ENCODE data around the gene S100A3. TPM values are rescaled to one million over a fixed set of nuclear protein-coding genes. Genes with fewer than 3 reads are reported as not detected.
A peak's percentile ranks its signal among the peaks of the same experiment; 100 is the strongest.

The S100A3 gene
- polyA plus RNA-seq, 1 donor (not counting 4 experiments of a cell fraction or from before 2014, with no cell fraction given), result 15.1 TPM

DNA sequence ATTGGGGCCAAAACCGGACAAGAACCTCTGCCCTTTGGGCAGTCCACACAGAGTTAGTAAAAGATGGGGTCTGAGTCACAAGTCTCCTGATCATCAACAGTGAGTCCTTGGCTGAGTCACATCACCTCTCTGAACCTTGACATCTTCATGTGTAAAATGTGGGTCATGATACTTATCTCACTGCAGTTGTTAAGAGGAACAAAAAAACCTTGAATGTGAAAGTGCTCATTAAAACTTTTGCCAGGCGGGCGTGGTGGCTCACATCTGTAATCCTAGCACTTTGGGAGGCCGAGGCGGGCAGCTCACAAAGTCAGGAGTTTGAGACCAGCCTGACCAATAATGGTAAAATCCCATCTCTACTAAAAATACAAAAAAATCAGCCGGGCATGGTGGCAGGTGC is 48.1 kb upstream of the S100A3 start:
- H3K9me1 ChIP-seq (ENCODE audit: control insufficient read depth, extremely low read depth, insufficient read depth, low read length), result no peaks in the 10 kb centered on the region
- peaks cover 0 to 8% of the 10 kb centered on the region in 2 experiments for H3K36me3 ChIP-seq (ENCODE audit: control insufficient read depth in 2 of 2, extremely low read depth in 1 of 2, insufficient read depth in 2 of 2, low read length in 2 of 2)
- FAIRE-seq (no peak), DNase-seq (ENCODE audit: low read depth, low spot score) (no peak)
- H4K20me1 ChIP-seq (ENCODE audit: control insufficient read depth, extremely low read depth, insufficient read depth, low read length), result no peaks in the 10 kb centered on the region
- no peaks in the 10 kb centered on the region for H3K79me2 ChIP-seq (ENCODE audit: control insufficient read depth, insufficient read depth, low read length)
- H3K9ac ChIP-seq (ENCODE audit: control insufficient read depth, extremely low read depth, insufficient read depth, low read length), result no peak overlapping the region
- no peak overlapping the region for H3K4me2 ChIP-seq (ENCODE audit: control insufficient read depth, extremely low read depth, insufficient read depth, low read depth, low read length)
- H2AFZ ChIP-seq (ENCODE audit: control insufficient read depth, low read length), result no peak overlapping the region
- dilution Hi-C loops (cut with MboI; ENCODE audit: extremely low pct_ligation_motif_present, low sequenced_read_pairs), result no loop called here
- H3K4me1 ChIP-seq (ENCODE audit: control insufficient read depth, extremely low read depth, insufficient read depth, low read length), result peaks cover 5% of the 10 kb centered on the region
- no peaks in the 10 kb centered on the region for H3K27me3 ChIP-seq (ENCODE audit: control insufficient read depth, extremely low read depth, insufficient read depth, low read length)
- no peaks in the 10 kb centered on the region for H3K9me3 ChIP-seq (ENCODE audit: control insufficient read depth, low read depth, low read length)
- H3K27ac ChIP-seq (ENCODE audit: control insufficient read depth, insufficient read depth, low read length), result peak overlapping the region; percentile 14
- H3K4me3 ChIP-seq (ENCODE audit: control insufficient read depth in 2 of 3, extremely low read depth in 1 of 3, insufficient read depth in 2 of 3, low read depth in 1 of 3, low read length in 3 of 3), result no peak overlapping the region
- no peak for TF ChIP-seq EZH2 (IDR thresholded peaks at IDR 0.05; ENCODE audit: low read length)
- TF ChIP-seq, protein P1, sequence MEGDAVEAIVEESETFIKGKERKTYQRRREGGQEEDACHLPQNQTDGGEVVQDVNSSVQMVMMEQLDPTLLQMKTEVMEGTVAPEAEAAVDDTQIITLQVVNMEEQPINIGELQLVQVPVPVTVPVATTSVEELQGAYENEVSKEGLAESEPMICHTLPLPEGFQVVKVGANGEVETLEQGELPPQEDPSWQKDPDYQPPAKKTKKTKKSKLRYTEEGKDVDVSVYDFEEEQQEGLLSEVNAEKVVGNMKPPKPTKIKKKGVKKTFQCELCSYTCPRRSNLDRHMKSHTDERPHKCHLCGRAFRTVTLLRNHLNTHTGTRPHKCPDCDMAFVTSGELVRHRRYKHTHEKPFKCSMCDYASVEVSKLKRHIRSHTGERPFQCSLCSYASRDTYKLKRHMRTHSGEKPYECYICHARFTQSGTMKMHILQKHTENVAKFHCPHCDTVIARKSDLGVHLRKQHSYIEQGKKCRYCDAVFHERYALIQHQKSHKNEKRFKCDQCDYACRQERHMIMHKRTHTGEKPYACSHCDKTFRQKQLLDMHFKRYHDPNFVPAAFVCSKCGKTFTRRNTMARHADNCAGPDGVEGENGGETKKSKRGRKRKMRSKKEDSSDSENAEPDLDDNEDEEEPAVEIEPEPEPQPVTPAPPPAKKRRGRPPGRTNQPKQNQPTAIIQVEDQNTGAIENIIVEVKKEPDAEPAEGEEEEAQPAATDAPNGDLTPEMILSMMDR (optimal IDR thresholded peaks at IDR 0.05 in 1 of 3, IDR thresholded peaks at IDR 0.05 in 1 of 3, conservative IDR thresholded peaks at IDR 0.05 in 1 of 3; ENCODE audit: extremely low read depth in 1 of 3, insufficient read depth in 2 of 3, low read length in 3 of 3), result no peak

DNA sequence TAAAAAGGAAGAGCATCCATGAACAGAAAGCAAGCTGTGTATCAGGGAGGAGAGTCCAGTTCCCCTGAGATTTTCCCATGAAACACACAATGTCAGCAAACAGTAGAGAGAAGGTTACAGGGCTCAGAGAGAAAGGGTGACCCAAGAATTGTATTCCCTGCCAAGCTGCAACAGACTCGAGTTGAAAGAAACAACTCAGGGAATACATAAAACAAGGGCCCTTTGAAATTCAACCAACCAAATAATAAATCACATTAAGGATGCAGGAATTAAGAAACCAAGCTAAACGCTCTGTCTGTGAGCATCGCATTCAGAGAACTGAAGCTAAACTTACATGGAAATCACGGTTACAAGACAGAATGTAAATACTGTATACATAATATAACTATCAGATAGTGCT is 43.7 kb upstream of the S100A3 start:
- H3K4me2 ChIP-seq (ENCODE audit: control insufficient read depth, extremely low read depth, insufficient read depth, low read depth, low read length), result no peak overlapping the region
- no peaks in the 10 kb centered on the region for H3K36me3 ChIP-seq (ENCODE audit: control insufficient read depth in 2 of 2, extremely low read depth in 1 of 2, insufficient read depth in 2 of 2, low read length in 2 of 2)
- H2AFZ ChIP-seq (ENCODE audit: control insufficient read depth, low read length), result no peak overlapping the region
- H3K79me2 ChIP-seq (ENCODE audit: control insufficient read depth, insufficient read depth, low read length), result no peaks in the 10 kb centered on the region
- H3K9me3 ChIP-seq (ENCODE audit: control insufficient read depth, low read depth, low read length), result no peaks in the 10 kb centered on the region
- no peaks in the 10 kb centered on the region for H3K27me3 ChIP-seq (ENCODE audit: control insufficient read depth, extremely low read depth, insufficient read depth, low read length)
- DNase-seq (ENCODE audit: low read depth, low spot score) (no peak), FAIRE-seq (no peak)
- no peak overlapping the region for H3K27ac ChIP-seq (ENCODE audit: control insufficient read depth, insufficient read depth, low read length)
- no peaks in the 10 kb centered on the region for H4K20me1 ChIP-seq (ENCODE audit: control insufficient read depth, extremely low read depth, insufficient read depth, low read length)
- H3K9ac ChIP-seq (ENCODE audit: control insufficient read depth, extremely low read depth, insufficient read depth, low read length), result no peak overlapping the region
- no peak for TF ChIP-seq EZH2 (IDR thresholded peaks at IDR 0.05; ENCODE audit: low read length)
- TF ChIP-seq, protein P1 (optimal IDR thresholded peaks at IDR 0.05 in 1 of 3, IDR thresholded peaks at IDR 0.05 in 1 of 3, conservative IDR thresholded peaks at IDR 0.05 in 1 of 3; ENCODE audit: extremely low read depth in 1 of 3, insufficient read depth in 2 of 3, low read length in 3 of 3), result no peak
- dilution Hi-C loops (cut with MboI; ENCODE audit: extremely low pct_ligation_motif_present, low sequenced_read_pairs), result no loop called here
- H3K4me3 ChIP-seq (ENCODE audit: control insufficient read depth in 2 of 3, extremely low read depth in 1 of 3, insufficient read depth in 2 of 3, low read depth in 1 of 3, low read length in 3 of 3), result no peak overlapping the region
- peaks cover 3% of the 10 kb centered on the region for H3K4me1 ChIP-seq (ENCODE audit: control insufficient read depth, extremely low read depth, insufficient read depth, low read length)
- H3K9me1 ChIP-seq (ENCODE audit: control insufficient read depth, extremely low read depth, insufficient read depth, low read length), result no peaks in the 10 kb centered on the region
